NCI-H1436 treated with DMSO at 0.1 percent for 48 hours (cell line): Measurements from ENCODE around the gene PTPRU.

Experiments used
- DNase-seq: peaks from one replicate; lab custom pipeline; 2025; lab: John Stamatoyannopoulos, UW

PTPRU gene

DNA sequence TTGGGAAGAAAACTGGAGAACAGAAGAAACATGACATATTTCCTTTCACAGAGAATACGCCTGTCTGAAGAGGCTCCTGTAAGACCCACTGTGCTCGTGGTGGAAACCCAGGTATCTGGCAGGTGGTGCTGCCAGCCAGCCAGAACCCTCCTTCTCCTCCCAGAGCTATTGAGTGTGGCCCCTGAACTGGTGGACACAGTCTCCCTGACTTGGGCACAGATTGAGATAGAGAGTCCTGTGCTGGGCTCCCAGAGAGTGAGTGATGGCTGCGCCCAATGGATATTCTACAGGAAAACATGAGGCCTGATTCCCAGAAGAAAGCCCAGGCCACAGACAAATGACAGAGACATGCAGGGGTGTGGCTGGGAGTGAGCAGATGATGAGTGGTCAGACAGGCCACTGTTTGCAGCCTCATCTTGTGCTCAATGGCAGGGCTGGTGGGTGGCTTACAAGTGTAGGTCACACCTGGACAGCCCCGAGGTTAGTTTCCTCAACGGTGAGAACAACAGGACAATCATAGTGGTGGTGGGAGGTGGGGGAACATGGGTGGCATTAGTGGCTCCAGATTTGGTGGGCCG, 127.9 kb downstream of the PTPRU start:
- DNase-seq, result no peak

DNA sequence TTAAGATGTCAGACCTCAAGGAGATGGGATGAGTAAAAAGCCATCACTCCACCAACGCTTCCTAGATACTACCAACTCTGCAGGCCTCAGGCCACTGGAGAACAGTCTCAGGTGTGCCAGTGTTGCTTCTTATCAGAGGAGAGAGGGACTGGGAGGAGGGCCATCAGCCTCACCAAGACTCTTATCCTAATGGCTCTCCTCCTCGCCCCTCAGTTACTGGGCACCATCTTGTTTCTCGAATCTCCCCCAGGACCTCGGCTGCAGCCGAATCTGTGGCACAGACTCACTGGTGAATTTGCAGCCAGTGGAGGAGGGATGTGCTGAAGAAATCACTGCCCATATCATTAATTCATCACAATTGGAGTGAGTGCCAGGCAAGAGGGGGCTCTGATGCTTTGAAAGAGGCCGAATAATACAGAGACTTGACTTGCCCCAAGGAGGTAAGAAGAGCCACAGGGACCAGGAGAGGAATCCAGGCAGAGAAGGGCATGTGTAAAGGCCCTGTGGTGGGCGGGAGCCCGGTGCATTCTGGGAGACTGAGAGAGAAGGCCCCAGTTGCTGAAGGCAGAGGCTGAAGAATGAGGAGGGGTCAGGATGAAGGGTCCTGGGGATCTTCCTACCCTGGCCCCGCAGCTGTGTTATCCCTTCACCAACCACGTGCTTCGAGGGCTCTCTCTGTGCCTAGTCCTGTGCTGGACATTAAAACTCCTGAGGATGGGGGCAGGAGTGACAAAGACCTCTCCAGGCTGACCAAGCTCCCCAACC, 129.8 kb downstream of the PTPRU start:
- no peak for DNase-seq

DNA sequence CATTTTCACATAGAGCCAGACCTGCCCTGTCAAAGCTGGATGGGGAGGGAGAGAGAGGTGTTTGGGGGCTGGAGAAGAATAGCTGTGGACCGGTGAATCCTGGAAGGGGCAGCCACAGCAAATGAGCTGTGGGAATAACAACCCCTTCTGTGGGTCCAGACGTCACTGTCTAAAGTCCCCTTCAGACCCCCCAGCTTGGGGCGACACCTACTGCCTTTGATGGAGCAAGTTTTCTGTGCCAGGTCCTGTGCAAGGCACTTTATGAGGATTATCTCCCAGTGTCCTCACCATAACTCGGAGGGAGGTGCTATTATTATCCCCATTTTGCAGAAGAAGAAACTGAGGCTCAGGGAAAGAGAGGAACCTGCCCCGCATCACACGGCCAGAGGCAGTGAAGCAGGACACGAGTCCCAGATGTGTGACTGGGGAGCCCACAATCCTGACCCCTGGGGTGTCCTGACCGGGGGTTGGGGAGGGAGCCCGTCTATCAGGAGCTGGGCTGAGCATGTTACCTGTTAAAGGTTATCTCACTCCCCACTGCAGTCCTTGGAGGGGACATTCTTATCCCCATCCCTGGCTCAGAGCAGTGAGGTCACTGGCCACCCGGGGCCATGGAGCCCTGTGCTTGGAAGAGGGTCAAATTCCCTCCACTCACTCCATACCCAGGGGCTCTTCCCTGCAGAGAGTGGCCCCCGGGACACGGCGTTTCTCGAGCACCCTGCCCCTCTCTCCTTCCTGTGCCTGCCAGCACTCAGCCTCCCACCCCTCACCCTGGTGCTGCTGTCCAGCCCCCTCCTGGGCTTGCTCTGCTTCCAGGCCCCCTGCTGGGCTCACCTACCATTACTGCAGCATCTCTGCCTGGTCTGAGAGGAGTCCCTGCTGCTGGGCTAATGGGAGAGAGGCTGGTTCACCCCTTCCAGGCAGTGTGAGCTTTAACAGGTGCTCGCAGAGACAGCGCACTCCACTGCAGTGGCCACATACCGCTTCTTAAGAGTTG, 132.9 kb downstream of the PTPRU start:
- no peak for DNase-seq

DNA sequence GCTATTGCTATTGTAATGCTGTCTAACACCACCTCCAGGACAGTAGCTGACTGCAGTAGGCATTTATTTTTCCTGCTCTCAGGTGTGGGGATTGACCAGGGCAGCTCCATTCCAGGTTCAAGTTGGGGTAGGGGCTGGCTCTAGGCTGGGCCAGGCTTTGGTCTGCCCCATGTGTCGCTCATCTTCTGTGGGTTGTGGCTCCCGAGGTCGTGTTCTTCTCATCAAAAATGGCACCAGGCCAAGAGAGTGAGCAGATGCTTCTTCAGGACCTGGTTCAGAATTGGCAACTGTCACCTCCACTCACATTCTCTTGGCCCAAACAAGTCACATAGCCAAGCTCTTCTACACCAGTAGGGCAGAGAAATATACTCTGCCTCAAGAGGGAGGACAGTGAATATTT, 133.7 kb downstream of the PTPRU start:
- DNase-seq, result no peak

- DNase-seq, result no peak
These were observed 135.0 kb downstream of the PTPRU start for GRCh38 chr1:29371332-29371731.

- DNase-seq, result no peak
These were observed 135.8 kb downstream of the PTPRU start for GRCh38 chr1:29372108-29372507.
